H7 (cell line): ENCODE data around the gene KLHL34. TPM values are rescaled to one million over a fixed set of nuclear protein-coding genes. Genes with fewer than 3 reads are reported as not detected.

Experiments
- DNase-seq: peaks from one replicate; pipeline ENCODE4 v3.0.0; 2012
- H3K27me3 ChIP-seq: 2 replicates; pipeline ENCODE4 v1.6.0; 2011; ENCODE audit warnings: mild to moderate bottlenecking, low read length; ENCODE audit not compliant: control insufficient read depth, insufficient read depth
- H3K36me3 ChIP-seq: replicated peaks from 2 replicates; pipeline ENCODE4 v1.5.1; 2011; ENCODE audit warnings: low read length; ENCODE audit not compliant: control insufficient read depth, insufficient read depth
- H3K4me3 ChIP-seq: 2 replicates; pipeline ENCODE4 v1.5.1; 2011; ENCODE audit warnings: low read depth, mild to moderate bottlenecking, control low read depth, low read length, moderate library complexity; ENCODE audit not compliant: insufficient read depth
- total RNA-seq: library from RNA; depleted of rRNA; stranded (reverse); fragments of >200 nt; shearing (Covaris generic); gene quantifications from 2 replicates; pipeline ENCODE4 v1.2.3, GENCODE V29; 2014; rRNA removed

KLHL34 gene
- total RNA-seq, 1 experiment from 2014 or later = not detected

- no peak for DNase-seq
- no peaks in the 10 kb centered on the region for H3K27me3 ChIP-seq
- H3K36me3 ChIP-seq = no peaks in the 10 kb centered on the region
- H3K4me3 ChIP-seq = no peak overlapping the region
Observed at GRCh38 chrX:21620234-21620633, 37.9 kb downstream of the KLHL34 start.

DNA sequence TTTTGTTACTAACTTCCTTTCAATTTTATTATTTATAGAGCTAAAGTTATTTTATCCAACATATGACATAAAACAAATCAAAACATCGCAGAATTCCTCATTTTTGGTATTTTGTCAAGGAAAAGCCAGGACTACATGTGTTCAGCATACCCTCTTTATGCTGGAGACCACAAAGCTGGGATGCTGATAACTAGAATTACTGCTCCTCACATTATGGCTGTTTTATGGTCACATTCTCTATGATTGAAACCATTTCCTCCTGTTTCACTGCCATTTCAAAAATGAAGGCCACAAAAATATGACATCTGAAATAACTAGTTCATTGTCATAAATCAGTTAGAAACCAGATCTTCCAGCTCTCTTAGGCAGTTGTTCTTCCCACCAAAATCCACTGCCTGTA, 41.7 kb downstream of the KLHL34 start:
- Histone ChIP-seq H3K4me3 (no peak overlapping the region), H3K27me3 (no peaks in the 10 kb centered on the region), H3K36me3 (no peaks in the 10 kb centered on the region)
- no peak for DNase-seq

DNA sequence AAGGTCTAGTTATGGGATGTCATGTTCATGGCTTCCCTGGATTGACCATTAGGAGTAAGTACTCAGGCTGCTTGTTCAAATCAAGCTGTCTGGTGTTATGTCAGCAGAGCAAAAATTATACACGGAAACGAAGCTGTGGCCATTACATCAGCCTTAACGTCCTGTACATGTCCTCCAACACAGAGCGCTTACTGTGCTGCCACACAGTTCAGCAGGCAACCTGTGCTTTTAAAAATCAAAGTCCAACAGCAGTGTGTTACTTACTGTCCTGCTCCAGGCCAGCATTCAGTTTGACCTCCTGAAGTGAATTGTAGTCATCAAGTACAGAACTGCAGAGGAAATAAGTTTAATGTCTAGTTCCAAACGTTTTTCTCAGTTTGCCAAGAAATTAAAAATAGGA, 46.0 kb downstream of the KLHL34 start:
- peaks cover 2% of the 10 kb centered on the region; the same call in 1 of the 2 replicates for H3K36me3 ChIP-seq
- DNase-seq = no peak
- no peak overlapping the region for H3K4me3 ChIP-seq
- no peaks in the 10 kb centered on the region for H3K27me3 ChIP-seq

DNA sequence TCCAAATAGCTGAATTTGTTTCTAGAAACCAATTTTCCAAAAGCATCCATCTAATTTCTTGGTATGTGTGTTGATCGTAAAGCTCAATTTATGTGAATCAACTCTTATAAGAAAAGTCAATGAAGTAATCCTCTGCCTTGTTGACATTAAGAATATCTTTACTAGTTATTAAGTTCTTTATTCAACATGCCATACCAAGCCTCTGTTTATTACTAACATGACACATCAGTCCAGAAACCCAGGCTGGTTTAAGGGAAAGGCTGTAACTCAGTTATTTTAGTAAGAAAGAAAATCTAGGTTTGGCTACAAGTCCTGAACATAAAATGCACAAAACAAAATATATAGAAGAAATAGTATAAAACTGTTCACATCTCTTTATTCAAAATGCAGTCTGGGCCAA, 48.0 kb downstream of the KLHL34 start:
- Histone ChIP-seq H3K27me3 (no peaks in the 10 kb centered on the region), H3K36me3 (peaks cover 2% of the 10 kb centered on the region; the same call in 1 of the 2 replicates), H3K4me3 (no peak overlapping the region)
- DNase-seq = no peak

DNA sequence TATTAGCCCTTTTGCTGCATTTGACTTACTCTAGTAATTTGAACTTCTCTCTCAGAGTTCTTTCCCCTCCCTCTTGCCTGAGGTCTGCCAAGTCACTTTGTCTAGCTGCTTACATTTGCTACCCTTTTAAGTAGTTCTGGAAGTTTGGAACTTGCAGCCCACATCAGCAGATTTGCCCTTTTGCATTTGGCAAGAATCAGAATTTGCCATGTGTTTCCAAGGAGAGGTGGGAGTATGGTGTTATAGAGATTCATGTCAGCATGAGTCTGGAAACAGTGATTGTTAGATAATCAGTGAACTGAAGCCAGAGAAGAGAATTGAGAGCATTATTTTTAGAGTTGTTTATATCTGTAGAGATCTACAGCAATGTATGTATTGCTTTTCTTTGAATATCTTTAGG, 52.1 kb downstream of the KLHL34 start:
- Histone ChIP-seq H3K27me3 (no peaks in the 10 kb centered on the region), H3K4me3 (no peak overlapping the region), H3K36me3 (peaks cover 2% of the 10 kb centered on the region; the same call in 1 of the 2 replicates)
- no peak for DNase-seq

Other genes with a start within 250 kb of the KLHL34 start
- gene SMPX, start 99.8 kb upstream of the KLHL34 start, total RNA-seq = 1.9 TPM in 1 of 2 replicates, not detected in the other
- gene MBTPS2, start 181.3 kb upstream of the KLHL34 start, total RNA-seq = 3.6 and 3.8 TPM in 2 replicates
- 0.10 and 0.30 TPM in 2 replicates for gene YY2, start 197.7 kb upstream of the KLHL34 start, total RNA-seq